Choroid plexus epithelial cell (primary cell): Measurements from ENCODE around the gene PRUNE2.

Experiments
- DNase-seq: peaks from one replicate; pipeline ENCODE4 v3.0.0-alpha.2; 2010; ENCODE audit warnings: low read depth
- H3K4me3 ChIP-seq: 2 replicates; pipeline ENCODE4 v1.5.1; 2011; ENCODE audit warnings: low read depth, mild to moderate bottlenecking, control low read depth, low read length, moderate library complexity
- CTCF ChIP-seq: conservative IDR thresholded peaks from 2 replicates; pipeline ENCODE4 v1.5.1; 2011; ENCODE audit warnings: low read depth, mild to moderate bottlenecking, control low read depth, inconsistent platforms, low read length, moderate library complexity

The PRUNE2 gene

DNA sequence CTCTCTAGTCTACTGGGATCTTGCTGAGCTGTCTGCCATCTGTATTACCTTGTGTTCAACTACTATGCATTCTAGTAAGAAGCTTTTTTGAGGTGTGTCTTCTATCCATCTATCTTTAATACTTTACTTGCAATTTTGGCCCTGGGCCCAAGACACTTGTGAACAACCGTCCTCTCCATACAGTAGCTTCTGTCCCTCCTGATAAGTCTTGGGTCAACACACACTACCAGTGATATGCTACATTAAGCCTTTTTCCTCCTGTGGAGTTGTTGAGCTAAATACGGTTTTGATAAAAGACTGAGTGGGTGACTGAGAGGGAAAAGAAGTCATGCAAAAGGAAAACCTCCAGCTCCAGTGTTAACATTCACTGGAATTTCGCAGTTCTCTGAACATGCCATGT lies 275.0 kb downstream of the PRUNE2 start:
- TF ChIP-seq CTCF = no peak
- H3K4me3 ChIP-seq = no peak overlapping the region
- no peak for DNase-seq

DNA sequence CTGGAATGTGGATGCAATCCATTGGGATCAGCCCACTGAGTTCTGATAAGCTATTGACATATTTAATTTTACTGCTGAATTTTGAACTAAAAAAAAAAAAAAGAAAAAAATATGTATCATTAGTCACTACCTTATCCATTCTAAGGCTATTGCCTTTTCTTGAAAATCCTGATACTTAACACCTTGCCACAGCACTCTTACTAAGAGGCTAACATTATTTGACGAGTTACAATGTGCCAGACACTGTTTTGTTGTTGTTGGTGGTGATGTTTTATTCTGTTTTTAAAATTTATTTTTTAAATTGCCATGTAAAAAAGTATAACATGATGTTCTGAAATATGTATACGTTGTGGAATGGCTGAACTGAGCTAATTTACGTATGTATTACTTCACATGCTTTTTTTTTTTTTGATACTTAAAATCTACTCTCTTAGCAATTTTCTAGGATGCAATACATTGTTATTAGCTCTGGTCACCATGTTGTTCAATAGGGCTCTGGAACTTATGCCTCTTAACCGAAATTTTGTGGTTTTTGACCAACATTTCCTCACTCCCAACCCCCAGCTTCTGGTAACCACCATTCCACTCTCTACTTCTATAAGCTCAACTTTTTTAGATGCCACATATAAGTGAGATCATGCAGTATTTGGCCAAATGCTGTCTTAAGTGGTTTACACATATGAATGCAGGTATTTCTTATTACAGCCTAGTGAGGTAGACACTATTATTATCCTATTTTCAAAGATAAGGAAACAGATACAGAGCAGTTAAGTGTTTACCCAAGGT lies 276.5 kb downstream of the PRUNE2 start:
- DNase-seq = no peak
- no peak overlapping the region for H3K4me3 ChIP-seq
- TF ChIP-seq CTCF = no peak

DNA sequence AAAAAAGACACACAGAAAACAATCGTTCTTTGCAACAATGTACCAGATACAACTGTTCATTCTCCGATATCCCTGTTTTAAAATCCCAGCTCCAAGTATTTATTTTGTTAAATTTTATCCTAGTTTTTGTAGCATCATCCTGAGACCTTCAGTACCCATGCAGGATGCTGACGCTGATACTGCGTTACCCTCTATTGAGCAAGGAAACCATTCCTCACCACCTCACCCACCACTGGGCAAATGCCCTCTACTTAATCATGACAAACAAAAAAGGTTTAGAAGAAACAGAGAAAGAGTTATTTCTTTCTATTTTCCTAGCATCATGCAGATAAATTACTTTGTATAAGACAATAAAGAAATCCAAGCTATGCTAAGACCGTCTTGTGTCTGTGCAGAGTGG lies 277.8 kb downstream of the PRUNE2 start:
- DNase-seq = no peak
- H3K4me3 ChIP-seq = no peak overlapping the region
- no peak for TF ChIP-seq CTCF

DNA sequence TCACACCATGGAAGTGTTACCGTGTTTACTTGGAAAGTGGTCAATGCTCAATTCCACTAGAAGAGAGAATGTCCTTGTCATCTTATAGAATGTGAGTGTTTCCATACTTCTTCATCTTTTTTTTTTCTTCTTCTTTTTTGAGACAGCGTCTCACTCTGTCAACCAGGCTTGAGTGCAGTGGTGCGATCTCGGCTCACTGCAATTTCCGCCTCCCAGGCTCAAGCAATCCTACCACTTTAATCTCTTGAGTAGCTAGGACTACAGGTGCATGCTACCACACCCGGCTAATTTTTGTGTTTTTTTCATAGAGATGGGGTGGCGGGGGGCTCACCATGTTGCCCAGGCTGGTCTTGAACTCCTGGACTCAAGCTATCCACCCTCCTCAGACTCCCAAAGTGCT lies 278.9 kb downstream of the PRUNE2 start:
- DNase-seq = no peak
- TF ChIP-seq CTCF = no peak
- H3K4me3 ChIP-seq = no peak overlapping the region

- TF ChIP-seq CTCF = no peak
- no peak overlapping the region for H3K4me3 ChIP-seq
- no peak for DNase-seq
These were observed 279.8 kb downstream of the PRUNE2 start for GRCh38 chr9:76626141-76626540.

DNA sequence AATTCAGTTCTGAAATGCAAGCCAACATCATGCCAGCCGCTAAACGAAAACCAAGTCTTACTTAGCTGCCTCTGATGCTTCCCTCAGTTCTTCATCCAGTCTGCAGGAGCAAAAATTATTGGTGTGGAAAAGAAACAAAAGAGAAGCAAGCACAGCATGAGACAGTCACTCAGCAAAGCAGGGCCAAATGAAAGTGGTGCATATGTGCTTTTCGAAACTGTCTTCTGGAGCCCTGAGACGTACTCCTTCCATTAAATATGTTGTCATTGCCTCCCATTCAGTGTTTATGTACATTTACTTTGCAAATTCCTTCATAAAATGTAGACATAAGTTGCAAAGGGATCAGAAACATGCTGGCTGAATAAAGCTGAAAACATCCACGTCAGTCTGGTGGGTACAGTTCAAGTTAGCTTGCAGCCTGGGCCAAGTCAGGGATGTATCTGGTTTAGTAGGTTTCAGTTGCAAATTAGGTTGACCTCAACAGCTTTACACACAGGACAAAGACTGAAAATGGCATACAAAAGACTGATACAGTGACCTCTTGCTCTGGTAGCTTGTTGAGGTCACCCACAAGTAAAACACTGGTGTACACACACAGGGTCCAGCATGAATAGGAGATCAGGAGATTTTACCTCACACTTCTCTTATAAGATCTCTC lies 281.4 kb downstream of the PRUNE2 start:
- no peak overlapping the region for H3K4me3 ChIP-seq
- peak; percentile 7 for DNase-seq
- TF ChIP-seq CTCF = no peak

DNA sequence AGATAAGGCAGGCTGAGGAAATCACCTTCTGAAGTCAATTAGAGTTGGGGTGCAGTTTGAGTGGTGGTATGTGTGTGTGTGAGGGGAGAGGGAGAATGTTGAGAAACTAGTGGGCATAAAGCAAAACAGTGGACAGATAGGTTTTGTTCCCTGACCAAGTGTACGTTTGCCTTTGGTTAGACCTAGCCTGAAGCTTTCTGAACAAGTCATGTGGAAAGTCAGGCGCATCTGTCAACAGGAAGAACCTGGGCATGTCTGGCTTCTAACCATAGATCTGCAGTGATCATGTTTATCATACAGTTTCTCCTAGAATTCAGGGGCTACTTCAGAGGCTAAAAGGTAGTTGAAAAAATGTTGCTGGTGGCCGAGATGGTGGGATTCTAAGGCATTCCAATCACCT lies 284.9 kb downstream of the PRUNE2 start:
- TF ChIP-seq CTCF = no peak
- DNase-seq = peak; percentile 33
- no peak overlapping the region for H3K4me3 ChIP-seq
